Activated CD8-positive, alpha-beta memory T cell treated with anti-CD3 and anti-CD28 coated beads, Interleukin-2, amount 50 U/mL, for 1 hour (primary cell): Measurements from ENCODE around the gene OXSR1.
"Not testable (repeated sequence)": the region's sequence is repeated elsewhere in the genome, so short reads cannot be mapped to it uniquely, and the experiment has no call there.

Experiments
- DNase-seq: peaks from one replicate; pipeline ENCODE4 v3.0.0-alpha.2; 2020; ENCODE audit errors: extremely low read depth

The OXSR1 gene

DNA sequence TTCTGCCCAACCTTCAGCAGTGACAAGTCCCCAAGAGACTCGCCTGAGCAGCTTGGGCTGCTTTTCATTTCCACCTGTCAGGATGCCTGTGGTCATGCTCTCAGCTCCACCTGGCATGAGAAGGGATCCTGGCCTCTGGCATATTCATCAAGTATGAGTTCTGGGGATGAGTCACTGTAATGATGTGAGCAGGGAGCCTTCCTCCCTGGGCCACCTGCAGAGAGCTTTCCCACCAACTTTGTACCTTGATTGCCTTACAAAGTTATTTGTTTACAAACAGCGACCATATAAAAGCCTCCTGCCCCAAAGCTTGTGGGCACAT, 23.4 kb upstream of the OXSR1 start:
- no peak for DNase-seq

DNA sequence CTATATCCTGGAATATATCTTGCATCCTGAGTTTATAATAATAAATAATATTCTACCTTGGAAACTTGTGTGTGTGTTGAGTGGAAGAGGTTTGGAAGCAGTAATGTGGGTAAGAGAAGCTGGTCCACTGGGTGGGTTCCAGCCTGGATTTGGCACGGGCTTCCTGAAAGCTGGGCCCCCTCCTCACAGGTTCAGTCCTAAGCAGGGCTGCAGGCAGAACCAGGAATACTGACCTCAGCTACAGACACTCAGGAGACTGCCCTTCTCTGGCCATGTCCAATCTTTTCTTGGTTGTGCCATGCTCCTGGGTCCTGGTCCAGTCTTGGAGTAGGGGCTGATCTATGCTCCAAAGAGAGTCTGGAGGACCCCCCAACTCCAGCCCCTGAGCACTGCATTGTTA, 22.4 kb upstream of the OXSR1 start:
- DNase-seq = no peak

DNA sequence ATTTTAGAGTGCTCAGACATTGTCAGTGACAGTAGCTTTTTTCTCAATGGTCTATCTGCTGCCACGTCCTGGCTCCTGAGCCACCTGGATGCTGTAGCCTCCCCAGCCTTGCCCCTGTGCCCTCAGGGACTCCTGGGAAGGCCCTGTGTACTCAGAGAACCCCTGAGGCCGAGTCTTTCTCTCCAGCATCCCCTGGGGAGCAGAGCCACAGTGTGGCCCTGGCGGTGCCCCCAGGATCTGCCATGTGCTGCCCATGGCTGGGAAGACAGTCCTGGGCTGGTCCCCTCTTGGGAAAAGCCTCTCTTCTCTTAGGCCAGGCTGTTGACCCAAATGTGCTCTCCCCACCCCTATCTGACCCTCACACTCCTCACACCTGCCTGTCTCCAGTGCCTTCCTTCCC, 21.8 kb upstream of the OXSR1 start:
- no peak for DNase-seq

DNA sequence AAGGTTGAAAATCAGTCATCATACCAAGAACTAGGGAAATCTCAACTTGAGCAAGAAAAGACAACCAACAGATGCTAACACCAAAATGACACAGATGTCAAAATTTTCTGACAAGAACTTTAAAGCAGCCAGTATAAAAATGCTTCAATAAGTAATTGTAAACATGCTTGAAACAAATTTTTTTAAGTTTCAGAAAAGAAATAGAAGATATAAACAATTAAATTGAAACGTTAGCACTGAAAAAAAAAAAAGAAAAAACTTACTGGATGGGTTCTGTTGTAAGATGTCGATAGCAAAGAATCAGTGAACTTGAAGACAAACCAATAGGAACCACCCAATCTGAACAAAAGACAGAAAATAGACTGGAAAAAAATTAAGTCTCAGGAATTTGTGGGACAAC, 18.8 kb upstream of the OXSR1 start:
- no peak for DNase-seq

DNA sequence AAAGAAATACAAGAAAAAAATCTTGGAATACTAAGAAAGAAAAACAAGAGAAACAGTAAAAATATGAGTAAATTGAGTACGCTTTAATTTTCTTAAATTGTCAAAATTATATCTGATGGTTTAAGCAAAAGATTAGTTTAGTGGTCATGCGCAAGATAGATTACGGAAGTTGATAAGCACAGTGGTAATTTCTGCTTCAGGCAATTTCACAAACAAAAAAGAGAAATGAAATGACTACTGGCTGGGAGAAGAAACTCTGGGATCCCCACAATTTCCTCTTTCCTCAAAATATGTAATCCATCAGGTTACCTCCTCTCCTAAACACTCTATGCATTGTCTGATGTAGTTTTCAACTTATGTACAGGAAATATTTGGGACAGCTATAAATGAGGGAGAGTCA, 17.9 kb upstream of the OXSR1 start:
- DNase-seq = no peak

DNA sequence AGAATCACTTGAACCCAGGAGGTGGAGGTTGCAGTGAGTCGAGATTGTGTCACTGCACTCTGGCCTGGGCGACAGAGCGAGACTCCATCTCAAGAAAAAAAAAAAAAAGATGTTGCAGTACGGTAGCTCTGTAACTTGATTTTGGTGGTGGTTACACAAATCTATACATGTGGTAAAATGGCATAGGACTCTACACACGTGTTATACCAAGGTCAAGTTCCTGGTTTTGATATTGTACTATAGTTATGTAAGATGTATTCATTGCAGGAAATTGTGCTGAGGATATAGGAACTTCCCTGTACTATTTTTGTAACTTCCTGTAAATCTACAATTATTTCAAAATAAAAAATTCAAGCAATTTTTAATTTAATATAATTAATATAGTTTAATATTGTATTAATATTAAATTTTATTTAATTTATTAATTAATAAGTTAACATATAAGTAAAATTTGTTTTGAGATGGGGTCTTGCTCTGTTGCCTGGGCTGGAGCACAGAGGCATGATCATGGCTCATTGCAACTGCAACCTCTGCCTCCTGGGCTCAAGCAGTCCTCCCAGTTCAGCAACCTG, 16.9 kb upstream of the OXSR1 start:
- no peak for DNase-seq

DNA sequence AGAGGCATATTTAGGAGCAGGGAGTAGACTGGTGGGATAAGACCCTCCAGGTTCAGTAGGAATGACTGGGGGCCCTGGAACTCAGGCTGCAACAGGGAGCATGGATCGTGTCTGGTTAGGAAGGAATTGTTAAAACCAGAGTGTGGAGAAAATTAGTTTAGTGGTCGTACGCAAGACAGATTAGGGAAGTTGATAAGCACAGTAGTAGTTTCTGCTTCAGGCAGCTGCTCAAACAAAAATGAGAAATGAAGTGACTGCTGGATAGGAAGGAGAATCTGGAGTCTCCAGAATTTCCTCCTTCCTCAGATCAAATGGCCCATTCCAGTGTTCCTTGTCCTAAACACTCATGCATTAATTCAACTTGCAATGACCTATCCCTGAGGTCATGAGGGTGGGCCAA, 15.6 kb upstream of the OXSR1 start:
- DNase-seq = no peak

DNA sequence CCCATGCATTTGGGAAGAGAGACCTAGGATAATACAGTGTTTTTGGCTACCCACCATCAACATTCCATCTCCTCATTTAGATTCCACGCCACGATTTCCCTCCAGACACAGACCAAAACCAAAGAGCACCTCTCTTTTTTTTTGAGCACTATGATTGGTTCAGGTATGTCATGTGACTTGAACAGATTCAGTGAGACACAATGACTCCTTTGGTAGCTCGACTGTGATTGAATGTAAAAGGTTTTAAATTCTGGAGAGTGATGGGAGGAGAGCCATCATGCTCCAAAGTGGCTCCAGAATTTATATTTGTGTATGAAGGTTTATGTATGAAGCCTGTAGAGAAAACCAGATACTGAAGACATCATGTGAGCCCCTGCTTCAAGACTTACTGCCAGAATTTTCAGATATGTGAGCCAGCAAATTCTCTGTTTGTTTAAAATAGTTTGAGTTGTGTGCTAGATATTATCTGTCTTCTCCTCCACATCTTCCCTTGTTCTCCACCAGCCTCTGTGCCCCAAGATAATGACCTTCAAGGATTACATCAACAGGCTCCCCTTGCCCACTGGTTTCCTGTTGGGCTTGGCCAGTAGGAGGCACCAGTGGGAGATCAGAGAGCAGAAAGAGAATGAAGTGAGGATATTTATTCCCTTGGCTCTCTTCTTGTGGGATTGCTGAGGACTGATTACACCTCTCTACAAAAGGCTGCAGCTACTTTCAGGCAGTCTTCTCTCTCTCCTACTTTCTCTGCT, 14.4 kb upstream of the OXSR1 start:
- DNase-seq = no peak

DNA sequence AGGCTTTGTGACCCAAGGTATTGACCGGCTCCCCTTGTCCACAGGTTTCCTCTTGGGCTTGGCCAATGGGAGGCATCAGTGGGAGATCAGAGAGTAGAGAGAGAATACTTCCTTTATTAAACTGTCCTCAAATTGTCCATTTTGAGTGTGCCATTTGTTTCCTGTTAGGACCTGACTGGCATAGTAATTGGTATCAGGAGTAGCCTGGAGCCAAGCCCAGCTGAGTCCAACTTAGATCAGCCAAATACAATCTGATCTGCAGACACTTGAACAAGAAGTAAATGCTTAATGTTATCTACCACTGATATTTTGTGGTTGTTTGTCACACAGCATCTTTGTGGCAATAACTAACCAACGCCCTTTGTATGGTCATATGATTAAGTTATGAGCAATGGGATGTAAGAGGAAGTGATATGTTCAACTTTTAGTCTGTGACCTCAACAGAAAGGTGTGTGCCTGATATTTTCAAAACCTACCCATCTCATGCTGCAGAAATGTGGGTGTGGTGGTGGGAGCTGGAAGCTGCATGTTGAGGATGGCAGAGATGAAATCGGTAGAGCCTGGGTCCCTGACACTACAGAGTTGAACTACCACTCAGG, 13.6 kb upstream of the OXSR1 start:
- no peak for DNase-seq

DNA sequence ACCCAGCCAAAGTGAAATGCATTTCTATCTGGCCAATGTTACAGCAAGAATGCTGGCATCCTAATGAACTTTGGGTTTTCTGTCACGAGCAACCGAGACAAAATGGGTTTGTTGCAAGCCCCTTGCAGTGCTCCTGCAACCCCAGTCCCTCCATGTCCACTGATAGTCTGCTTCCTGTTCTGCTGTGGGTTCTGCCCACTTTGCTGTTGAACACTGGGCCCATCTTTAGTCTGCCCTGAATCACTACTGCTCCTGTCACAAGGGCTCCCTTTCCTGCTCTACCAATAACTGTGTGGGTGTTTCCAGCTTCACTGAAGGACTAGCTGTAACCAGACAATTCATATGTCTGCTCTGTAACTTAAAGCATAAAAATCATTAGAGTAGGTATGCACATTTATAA, 12.7 kb upstream of the OXSR1 start:
- no peak for DNase-seq

DNA sequence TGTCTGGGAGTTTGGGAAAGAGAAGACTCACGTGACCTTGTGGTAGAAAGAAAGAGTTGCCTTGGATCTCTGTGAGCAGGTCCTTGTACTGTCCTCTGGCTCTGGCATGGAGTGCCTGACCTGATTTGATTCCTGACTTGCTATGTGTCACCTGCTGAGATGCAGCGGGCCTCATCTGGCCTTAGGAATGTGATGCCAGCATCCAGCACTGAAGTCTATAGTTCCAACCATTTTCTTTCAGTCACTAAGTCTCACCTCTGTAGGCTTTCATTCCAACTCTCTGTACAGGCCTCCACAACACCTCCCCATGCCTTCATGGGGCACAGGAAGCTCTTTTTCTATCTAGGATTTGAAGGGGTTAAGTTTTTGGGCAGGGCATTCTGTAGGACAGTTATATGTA, 12.1 kb upstream of the OXSR1 start:
- DNase-seq = no peak

DNA sequence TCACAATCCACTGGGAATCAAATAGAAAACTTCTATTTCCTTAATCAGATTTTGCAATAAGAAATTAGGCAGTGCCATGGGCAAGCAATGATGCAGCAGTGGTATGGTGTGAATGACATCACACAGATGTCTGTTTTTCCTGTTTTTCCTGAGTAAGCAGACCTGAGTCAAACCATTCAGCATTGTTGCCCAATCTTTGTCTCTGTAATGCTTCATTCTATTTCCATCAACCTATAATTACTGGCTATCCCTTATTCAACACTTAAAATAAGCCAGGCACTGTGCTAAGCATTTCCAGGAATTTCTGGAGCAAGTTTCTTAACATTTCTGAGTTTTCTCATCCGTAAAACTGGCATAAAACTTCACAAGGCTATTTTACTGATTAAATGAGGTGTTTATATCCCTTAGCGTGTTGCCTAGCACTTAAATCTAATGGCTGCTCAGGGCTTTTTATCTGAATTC, 11.3 kb upstream of the OXSR1 start:
- no peak for DNase-seq

DNA sequence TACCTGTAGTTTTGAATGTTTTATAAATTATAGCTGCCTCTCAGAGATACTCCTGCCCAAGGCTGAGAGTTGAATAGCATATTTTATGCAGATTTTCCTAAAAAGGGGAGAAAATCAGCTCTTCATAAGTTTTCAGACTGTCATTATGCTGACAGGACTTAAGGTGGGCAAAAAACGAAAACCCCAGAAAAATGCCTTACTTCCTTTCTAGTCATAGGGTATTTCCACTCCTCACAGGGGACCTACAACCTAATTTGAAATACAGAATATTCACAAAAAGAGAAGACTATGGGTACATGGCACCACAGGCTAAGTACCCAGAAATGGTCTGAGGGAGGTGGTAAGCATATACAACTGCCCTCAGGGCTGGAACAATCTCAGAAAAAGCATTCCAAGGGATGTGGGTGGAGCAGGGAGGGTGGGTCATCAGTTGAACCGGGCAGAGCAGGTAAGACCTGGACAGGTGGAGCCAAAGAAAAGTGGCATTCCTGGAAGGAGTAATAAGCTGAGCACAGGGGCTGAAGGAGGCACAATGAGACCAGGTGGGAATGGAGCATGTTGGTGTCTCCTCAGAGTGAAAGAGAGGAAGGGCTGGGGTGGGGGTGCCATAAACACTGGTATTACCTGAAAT, 10.6 kb upstream of the OXSR1 start:
- no peak for DNase-seq

DNA sequence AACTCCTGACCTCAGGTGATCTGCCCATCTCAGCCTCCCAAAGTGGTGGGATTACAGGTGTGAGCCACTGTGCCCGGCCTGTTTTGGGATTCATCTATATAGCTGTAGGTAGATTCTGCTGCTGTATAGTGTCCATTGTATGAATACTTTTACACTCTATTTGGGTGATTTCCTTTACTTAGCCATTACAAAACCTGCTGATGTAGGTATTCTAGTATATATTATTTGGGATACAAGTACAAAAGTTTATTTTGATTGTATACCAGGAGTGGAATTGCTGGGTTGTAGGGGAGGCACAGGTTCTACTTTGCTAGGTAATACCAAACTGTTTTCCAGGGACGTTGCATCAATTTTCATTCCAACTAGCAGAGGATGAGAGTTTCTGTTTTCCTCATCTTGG, 9.5 kb upstream of the OXSR1 start:
- no peak for DNase-seq

DNA sequence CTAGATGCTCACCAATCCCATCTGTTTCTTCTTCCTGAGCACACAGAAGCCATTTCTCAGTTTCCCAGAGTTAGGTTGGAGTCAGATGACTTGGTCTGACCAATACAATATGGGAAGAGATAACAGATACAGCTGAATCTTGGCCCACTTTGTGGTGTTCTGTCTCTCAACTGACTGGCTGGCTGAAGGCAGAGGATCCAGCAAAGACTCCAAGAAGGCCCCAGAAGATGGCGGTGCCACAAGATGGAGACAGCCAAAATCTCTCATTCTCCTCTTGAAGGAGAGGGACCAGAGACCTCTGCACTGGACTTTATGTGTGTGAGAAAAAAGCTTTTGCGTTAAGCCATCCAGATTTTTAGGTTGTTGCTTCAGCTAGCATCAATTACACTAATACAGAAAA, 8.2 kb upstream of the OXSR1 start:
- no peak for DNase-seq

DNA sequence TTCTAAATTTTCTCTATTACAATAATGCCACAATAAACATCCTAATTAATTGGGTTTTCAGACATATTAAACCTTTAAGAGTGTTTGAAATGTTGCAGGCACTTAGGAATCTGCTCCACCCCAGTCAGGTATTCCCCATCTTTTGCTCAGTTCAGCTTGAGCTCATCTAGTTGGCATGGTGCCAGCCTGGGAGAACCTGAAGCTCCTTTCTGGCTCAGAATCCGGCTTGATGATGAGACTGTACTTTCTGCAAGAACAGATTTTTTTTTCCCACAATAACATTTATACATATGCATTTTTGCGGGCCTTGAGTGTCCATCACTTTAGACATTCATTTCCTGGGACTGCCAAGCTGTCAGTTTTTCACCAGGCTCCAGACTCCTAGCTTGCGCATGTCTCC, 7.7 kb upstream of the OXSR1 start:
- no peak for DNase-seq

DNA sequence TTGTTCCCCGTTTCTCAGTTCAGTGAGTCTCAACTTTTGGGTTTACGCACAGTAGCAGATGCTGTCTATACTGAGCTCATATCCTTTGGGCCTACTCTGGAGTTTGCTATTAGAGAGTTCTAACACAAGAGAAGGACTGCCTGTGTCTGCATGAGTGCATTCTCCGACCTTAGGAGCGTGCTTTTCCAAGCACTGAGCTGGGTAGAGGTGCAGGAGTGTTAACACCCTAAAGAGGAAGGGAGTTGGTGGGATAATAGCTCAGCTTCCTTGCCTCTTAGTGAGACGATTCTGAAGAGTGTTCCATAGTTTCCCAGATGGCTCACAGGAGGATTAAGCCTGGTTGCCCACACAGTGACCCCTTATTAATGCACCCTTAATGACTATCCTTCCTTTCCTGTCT, 6.9 kb upstream of the OXSR1 start:
- DNase-seq = no peak

DNA sequence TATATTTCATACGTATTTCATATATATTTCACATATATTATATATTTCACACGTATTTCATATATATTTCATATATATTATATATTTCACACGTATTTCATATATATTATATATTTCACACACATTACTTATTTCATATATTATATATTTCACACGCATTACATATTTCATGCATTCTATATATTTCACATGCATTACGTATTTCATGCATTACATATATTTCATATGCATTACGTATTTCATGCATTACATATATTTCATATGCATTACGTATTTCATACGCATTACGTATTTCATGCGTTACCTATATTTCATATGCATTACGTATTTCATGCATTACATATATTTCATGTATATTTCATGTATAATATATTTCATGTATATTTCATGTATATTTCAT, 4.6 kb upstream of the OXSR1 start:
- DNase-seq = not testable (repeated sequence)

DNA sequence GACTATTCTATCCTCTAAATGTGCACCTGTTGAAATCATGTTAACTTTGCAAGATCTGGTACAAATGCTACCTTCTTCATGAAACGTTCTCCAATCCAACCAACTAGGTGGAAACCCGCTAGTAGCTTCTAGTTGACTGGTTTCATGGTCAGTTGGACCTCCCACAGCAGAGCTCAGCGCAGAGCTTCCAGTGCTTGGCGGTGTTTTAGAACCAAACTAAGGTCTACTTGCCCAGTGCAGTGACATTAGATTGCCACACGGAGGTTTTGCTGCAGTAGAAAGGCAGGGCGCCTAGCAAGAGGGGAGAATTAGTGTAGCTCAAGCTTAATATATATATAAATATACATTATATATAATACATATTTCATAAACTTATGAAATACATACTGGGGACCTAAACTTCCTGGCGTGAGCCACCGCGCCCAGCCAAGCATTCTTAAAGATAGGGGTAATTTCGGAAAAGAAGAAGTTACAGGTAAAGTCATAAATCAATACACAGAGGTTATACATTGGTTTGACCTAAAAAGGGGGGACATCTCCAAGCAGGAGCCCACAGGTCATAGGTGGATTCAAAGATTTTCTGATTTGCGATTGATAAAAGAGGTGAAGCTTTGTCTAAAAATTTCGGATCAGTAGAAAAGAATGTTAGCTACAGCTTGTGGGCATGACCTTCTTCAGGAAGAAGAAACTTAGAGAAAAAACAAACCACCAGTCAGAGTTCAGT, 2.1 kb upstream of the OXSR1 start:
- DNase-seq = no peak

DNA sequence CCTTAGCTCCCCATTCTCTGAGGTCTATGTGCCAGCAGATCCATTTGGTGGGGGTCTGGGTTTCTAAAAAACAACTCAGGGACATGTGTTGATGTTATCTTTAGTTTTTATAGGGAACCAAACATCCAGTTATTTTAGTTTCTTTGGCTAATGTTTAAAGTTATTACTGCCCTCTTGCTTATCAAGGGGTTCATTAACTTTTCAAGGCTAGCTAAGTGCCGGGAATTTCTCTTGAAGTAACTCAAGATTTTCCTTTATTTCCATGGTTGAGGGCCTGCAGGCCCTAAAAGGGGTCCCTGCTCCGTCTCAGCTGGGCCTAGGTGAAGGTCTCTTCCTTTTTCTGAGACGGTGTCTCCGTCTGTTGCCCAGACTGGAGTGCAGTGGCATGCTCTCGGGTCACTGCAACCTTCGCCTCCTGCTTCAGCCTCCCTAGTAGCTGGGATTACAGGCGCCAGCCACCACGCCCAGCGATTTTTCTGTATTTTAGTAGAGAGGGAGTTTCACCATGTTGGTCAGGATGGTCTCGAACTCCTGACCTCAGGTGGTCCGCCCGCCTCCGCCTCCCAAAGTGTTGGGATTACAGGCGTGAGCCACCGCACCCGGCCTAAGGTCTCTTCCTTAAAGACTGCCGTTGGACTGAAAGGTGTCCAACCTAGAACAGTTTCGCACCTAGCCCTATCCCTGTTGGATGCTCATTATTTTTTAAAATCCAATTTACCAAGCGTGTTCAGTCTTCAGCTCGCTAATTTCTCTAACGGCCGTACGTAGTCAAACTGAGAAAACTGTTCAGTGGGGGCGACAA, 1.3 kb upstream of the OXSR1 start:
- DNase-seq = no peak

DNA sequence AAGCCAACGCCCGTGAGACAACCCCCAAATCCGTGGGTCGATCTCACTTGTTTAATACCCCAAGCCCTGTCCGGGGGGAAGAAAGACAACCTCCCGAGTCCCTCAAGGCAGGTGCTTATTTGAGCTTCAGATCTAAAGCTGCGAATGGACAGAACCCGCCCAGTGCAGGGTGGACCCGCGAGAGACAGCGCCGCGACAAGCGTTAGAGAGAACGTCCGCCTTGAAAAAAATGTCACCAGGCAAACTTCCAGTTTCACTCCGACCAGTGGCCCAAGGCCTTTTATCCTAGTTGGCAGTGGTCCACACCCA, 740 bp upstream of the OXSR1 start:
- no peak for DNase-seq
